Fibroblast of the conjunctiva (primary cell): ENCODE results near the gene FA2H.
"Not testable (repeated sequence)": the region's sequence is repeated elsewhere in the genome, so short reads cannot be mapped to it uniquely, and the experiment has no call there.

Experiments used
- DNase-seq: peaks from one replicate; pipeline ENCODE4 v3.0.0-alpha.2; 2010; ENCODE audit warnings: low read depth

Gene FA2H, protein sequence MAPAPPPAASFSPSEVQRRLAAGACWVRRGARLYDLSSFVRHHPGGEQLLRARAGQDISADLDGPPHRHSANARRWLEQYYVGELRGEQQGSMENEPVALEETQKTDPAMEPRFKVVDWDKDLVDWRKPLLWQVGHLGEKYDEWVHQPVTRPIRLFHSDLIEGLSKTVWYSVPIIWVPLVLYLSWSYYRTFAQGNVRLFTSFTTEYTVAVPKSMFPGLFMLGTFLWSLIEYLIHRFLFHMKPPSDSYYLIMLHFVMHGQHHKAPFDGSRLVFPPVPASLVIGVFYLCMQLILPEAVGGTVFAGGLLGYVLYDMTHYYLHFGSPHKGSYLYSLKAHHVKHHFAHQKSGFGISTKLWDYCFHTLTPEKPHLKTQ

DNA sequence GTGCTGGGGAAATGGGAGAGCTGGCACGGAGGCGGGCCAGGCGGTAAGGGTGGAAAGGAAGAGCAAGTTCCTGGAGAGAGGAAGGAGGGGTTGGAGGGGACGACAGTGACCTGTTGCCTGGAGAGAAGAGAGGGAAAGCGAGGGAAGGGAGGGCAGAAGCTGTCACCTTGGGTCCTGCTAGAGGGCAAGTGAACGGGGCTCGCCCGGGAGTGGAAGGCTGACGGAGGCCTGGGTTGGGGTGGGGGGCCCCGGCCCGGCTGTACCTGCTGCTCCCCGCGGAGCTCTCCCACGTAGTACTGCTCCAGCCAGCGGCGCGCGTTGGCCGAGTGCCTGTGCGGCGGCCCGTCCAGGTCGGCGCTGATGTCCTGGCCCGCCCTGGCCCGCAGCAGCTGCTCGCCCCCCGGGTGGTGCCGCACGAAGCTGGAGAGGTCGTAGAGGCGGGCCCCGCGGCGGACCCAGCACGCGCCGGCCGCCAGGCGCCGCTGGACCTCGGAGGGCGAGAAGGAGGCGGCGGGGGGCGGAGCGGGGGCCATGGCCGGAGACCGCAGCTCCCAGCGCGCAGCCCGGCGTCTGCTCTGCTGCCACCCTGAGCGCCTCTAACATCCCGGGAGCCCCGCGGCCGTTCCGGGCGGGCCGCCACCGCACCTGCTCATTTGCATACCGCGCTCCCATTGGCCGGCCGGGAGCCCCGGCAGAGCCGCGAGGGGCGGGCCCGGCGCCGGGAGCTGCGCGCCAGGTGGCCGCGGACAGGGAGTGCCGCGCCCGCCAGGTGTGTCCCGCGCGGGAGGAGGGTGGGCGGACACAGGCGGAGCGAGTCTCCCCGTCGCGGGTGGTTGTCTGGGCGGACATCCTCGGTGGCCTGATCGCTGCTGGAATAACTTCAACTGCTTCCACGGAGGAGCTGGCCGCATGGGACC, at the start of gene FA2H:
Gene FA2H (minus strand): TSS at position 598 of the 917 bp plus-strand sequence. CDS start 65 bp downstream, at position 533.
- DNase-seq = no peak

DNA sequence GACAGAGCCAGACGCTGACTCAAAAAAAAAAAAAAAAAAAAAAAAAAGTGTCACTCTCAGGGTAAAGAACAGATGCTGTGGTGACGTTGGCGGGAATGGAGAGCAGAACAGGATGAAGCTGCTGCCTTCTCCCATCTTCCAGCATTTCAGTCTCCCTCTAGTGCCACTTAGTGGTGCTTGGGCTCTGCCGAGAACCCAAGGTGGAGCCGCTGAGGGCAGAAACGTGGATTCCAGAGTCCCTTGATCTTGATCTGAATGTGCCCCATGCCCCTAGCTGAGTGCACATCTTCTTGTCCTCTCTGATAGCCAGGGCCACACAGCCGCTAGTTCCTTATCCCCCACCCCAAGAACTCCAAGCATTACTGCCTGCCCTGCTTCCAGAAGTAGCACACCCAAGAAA, 43.2 kb upstream of the FA2H start:
- DNase-seq = no peak

DNA sequence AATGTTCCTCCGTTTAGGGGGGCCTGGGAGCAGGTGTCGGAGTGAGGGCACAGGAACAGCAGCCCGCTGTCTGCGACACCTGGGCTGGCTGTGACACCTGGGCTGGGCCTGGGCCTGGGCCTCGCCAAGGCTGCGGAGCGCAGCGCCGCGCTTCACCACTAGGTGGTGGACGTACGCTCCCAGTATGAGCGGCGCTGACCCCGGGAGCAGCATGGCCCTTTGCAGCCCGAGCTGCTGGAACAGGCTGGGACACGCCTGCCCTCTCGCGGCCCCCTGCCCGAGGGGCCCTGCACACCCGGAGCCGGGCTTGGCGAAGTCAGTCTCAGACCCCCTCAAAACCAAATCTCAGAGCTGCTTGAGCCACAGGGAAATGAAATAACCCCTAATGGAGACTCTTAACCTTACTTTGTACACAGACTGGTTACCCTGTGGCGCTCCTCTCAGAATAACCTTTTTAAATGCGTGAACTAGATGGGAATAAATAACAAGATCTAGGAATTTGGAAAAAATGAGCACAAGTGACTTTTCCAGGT, 38.6 kb upstream of the FA2H start:
- peak; percentile 41 for DNase-seq

DNA sequence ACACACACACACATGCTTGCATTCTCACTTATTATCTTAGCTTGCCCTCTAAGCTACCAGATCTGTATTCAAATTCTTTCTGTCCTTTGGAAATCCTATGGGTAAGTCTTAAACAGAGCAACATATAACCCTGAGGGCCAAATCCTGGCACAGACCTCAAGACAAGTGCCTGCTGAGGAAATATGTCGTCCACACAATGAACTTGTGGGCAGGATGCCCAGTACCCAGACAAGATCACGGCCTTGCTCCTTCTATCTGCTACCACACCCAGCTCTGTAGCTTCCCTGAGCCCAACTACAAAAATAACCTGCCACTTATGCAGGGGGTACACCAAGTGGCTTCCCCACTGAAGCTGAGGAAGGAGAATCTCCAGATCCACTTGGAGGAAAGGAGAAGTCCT, 37.3 kb upstream of the FA2H start:
- DNase-seq = no peak

DNA sequence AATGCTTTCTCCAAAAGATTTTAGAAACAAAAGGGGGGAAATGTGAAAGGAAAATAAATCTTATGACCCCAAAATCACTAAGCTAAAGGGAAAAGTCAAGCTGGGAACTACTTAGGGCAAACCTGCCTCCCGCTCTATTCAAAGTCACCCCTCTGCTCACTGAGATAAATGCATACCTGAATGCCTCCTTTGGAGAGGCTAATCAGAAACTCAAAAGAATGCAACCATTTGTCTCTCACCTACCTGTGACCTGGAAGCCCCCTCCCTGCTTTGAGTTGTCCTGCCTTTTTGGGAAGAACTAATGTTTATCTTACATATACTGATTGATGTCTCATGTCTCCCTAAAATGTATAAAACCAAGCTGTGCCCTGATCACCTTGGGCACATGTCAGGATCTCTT, 36.6 kb upstream of the FA2H start:
- DNase-seq = not testable (repeated sequence)

DNA sequence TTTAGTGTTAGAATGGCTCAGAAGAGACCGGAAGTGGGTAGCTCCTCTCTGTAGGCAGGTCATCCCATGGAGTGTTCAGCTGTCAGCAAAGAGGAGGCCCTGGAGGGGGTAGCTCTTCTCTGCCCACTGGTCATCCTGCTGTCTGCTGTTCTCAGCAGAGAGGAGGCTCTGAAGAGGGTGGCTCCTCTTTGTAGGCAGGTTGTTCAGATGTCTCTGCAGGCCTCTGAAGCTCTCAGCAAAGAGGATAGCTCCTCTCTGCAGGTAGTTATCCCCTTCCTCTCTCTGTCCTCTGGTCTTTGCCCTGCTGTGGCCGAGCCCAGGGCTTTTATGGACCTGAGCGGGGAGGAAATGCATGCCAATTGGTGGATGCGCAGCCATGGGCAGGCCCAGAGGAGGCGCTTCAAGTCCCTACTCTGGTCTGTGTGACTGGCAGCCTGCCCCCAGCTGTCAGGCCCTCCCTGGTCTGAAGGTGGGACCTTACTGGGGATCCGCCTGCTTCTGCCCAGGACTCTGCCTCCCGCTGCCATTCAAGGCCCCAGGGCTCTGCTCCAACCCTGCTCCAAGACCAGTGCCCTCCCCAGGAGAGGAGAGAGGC, 32.5 kb upstream of the FA2H start:
- no peak for DNase-seq

DNA sequence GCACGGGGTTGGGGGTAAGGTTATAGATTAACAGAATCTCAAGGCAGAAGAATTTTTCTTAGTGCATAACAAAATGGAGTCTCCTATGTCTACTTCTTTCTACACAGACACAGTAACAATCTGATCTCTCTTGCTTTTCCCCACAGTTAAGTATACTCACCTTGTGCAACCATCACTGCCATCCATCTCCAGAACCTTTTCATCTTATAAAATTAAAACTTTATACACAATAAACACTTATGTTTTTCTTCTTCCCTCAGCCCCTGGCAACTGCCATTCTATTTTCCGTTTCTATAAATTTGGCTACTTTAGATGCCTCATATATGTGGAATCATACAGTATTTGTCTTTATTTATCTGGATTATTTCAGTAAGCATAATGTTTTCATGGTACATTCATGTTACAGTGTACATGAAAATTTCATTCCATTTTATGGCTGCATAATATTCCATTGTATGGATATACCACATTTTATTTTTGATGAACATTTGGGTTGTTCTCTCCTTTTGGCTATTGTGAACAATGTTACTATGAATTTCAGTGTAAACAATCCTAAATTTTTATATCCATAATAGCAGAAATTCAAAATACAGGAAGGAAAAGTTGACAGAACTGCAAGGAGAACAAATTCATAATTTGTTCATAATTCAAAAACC, 25.7 kb upstream of the FA2H start:
- DNase-seq = no peak

DNA sequence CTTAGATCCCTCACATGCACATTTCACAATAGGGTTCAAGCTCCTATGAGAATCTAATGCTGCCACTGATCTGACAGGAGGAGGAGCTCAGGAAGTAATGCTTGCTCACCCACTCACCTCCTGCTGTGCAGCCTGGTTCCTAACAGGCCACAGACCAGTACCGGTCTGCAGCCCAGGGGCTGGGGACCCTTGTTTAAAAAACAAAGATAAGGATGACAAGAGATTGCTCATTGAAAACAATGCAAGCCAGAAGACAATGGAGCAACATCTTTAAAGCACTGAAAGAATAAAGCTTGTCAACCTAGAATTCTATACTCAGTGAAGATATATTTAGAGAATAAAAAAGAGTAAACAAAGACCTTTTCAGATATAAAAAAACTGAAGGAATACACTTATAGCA, 22.8 kb upstream of the FA2H start:
- DNase-seq = no peak

DNA sequence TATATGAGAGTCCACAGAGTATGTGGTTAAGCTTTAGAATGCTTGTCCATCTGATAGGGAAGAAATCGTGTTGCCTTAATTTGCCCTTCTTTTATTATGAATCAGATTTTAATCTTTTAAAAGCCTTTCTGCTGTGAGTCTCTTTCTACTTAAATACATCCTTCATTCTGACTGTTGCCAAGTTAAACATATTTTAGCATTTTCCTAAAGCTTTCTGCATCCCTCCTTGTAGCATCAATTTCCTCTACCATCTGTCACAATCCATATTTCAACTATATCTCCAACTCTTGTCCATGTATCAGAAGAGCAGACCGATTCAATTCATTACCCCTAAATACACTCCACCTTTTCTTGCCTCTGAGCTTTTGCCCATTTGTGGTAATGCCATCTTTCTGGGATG, 20.5 kb upstream of the FA2H start:
- DNase-seq = no peak

DNA sequence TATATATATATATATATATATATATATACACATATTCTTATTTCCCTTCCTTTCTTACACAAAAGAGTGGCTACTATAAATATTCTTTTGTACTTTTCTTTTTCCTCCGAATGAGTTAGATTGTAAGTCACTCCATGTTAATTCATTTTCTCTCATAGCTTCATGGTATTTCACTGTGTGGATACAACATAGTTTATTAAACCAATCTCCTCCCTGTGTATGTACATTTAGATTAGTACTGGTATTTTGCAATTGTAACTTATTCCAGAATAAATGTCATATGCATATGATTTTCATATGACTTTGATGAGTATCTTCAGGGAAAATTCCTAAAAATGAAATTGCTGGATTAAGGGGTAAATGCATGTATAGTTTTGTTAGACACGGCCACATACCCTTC, 20.0 kb upstream of the FA2H start:
- no peak for DNase-seq

DNA sequence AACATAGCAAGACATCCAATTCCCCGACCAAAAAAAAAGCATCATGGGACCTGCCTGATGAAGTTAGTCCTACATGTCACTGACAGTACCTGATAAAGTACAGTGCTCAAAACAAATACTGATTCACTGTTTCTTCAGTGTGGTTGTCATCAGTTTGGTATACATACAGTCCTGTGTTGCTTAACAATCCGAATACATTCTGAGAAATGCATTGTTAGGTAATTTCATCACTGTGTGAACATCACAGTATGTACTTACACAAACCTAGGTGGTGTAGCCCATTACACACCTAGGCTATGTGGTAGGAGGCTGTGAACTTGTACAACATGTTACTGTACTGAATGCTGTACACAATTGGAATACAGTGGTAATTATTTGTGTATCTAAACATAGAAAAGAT, 19.0 kb upstream of the FA2H start:
- DNase-seq = no peak

DNA sequence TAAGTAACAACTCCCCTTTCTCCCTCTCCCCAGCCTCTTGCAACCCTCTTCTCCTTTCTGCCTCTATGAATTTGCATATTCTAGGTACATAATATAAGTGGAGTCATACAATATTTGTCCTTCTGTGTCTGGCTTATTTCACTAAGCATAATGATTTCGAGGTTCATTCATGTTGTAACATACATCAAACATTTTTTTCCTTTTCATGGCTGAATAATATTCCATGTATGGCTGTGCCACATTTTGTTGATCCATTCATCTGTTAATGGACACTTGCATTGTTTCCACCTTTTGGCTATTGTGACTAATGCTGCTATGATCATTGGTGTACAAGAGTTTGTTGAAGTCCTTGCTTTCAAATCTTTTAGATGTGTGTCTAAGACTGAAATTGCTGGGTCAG, 17.6 kb upstream of the FA2H start:
- DNase-seq = no peak

DNA sequence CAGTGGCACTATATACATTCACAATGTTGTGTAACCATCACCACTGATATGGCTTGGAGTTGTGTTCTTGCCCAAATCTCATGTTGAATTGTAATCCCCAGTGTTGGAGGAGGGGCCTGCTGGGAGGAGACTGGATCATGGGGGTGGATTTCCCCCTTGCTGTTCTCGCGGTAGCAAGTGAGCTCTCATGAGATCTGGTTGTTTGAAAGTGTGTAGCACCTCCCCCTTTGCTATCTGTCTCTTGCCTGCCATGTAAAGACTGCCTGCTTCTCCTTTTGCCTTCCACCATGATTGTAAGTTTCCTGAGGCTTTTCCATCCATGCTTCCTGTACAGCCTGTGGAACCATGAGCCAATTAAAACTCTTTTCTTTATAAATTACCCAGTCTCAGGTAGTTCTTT, 17.1 kb upstream of the FA2H start:
- not testable (repeated sequence) for DNase-seq

DNA sequence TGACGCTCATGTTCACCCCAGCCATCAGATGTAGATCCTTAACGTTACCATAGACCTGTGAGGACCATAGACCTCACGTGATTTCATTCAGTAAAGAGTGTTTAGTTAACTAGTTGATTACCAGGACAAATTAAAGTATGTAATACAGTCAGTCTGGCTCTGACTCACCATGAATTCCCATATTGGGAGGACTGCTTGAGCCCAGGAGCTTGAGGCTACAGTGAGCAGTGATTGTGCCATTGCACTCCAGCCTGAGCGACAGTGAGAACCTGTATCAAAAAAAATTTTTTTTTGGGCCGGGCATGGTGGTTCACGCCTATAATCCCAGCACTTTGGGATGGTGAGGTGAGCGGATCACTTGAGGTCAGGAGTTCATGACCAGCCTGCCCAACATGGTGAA, 13.5 kb upstream of the FA2H start:
- no peak for DNase-seq

DNA sequence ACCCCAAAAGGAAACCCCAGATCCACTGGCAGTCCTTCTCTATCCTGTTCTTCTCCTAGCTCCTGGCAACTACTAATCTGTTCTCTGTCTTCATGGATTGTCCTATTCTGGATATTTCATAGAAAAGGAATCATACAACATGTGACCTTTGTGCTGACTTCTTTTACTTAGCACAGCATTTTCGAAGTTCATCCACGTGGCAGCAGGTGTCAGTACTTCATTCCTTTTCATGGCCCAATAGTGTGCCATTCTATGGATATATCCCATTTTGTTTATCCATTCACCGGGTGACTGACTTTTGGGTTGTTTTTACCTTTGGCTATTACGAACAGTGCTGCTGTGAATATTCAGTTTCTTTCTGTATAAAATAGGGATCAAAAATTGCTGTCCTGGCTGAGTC, 10.4 kb upstream of the FA2H start:
- DNase-seq = no peak

DNA sequence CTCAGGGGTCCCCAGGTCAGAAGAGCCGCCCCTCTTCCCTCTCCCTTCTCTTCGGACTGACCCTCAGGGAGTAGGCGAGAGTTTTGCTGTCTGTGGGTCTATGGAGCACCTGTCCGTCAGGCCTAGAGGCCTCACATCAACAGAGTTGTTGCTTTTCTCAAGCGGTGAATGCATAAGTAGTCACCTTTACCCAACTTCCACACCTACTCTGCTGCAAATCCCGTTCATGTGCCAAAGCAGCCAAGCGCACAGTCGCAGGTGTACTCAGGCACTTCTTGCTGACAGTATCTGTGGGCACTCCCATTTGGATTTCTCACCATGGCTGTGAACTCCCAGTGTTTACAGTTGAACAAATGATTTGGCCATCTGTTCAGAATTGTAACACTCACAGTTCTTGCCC, 4.0 kb upstream of the FA2H start:
- DNase-seq = no peak

DNA sequence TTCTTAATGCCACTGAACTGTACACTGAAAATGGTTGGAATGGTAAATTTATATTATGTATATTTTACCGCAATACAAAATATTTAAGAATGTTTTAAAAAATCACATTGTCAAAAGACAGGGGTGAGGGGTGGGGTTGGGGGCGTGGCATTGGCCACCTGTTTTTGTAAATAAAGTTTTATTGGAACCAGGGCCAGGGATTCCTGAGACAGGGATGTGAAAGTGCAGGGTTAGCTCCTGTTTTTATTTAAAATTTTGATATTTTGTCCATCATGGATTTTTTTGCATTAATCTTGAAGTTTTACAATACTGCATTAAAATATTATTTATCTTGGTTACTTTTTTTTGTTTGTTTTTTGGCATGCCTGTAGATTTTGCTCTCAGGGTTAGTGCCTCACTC, 2.3 kb upstream of the FA2H start:
- DNase-seq = no peak

DNA sequence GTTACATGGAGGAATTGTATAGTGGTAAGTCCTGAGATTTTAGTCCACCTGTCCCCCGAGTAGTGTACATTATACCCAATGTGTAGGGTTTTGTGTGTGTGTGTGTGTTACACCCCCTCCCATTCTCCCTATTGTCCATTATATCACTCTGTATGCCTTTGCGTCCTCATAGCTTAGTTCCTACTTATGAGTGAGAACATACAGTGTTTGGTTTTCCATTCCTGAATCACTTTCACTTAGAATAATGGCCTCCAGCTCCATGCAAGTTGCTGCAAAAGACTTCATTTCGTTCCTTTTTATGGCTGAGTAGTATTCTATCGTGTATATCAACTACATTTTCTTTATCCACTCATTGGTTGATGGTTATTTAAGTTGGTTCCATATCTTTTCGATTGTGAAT, 635 bp upstream of the FA2H start:
- DNase-seq = no peak

DNA sequence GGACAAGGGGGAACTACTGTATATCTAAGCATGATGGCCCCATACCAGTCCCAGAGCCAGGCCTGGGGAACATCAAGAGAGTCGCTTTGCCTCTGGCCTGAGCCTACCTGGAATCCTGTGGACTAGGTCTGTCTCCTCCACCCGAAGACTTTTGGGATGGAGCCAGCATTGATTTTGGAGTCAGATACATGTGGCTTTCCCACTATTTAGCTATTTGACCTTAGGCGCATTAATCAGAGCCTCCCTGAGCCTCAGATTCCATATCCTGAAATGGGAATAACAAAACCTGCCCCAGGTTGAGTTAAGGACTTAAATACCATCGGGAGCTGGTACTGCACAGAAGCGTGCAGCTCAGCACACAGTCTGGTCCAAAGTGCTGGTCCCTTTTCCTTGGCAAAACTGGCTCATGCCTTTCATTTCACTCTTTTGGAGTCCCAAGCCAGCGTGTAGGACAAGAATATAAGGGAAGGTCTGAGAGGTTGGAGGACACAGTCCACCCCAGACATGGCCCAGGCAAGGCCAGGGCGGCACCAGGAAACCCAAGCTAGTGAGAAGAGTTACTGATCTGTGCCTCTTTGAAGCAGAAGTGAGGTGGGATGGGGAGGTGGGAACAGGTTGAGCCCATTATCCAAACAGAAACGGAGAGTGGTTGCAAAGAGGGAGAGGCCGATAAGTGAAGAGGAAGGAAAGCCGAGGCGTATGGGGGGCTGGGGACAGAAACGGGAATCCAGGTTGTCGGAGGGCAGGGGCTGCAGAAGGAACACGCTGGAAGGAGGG, 986 bp downstream of the FA2H start:
- DNase-seq = no peak

DNA sequence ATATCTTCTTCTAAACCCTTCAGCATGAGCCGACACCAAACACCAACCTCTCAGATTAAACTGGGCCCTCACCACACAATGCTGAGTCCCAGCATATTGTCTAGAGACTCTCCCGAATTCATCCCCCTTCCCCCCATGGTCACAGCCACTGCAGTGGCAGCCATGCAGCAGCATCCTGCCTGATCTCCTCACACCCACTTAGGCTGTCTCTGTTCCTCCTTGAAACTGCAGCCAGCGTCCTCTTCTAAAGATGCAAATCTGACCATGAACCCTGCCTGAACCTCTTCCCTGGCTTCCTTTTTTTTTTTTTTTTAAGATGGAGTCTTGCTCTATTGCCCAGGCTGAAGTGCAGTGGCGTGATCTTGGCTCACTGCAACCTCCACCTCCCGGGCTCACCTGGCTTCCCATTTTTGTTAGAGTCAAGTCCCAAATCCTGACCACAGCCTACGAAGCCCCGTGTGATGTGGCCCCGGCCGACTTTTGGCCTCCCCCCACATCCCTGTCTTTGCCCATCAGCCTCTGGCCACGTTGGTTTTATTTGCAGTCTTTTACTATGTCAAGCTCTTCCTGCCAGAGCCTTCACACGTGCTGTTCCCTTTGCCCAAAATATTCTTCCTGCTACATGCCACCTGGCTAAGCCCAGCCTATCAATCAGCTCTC, 2.8 kb downstream of the FA2H start:
- DNase-seq = no peak
